ENCODE measurements around the gene ARHGEF38. TPM values are rescaled to one million over a fixed set of nuclear protein-coding genes. Genes with fewer than 3 reads are reported as not detected.
"Not testable (repeated sequence)": the region's sequence is repeated elsewhere in the genome, so short reads cannot be mapped to it uniquely, and the experiment has no call there.

ARHGEF38 gene
- total RNA-seq, 4 donors from 2014 or later, result 0.59 to 3.5 (median 0.98) TPM

DNA sequence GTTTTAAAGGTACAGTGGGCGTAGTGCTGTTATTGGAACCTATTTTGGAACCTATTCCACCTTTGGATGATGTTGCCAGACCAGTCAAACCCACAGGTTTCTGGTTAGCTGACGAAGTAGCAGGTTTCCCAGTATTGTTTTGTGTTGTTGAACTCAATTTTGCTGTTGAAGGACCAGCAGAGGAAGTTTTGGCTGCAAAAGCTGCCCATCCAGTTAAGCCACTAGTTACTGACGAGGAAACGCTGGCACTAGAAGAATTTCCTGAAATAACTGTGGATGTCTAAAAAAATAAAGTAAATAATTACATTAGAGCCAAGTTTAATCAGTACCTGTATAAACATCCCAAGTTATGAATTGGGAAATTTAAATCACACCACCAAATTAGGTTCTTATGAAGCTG lies 130.6 kb downstream of the ARHGEF38 start:
- WGBS, result 52% methylated on average over 4 of the region's 4 CpGs
- no peak for DNase-seq (ENCODE audit: low spot score in 2 of 2)
- no peak overlapping the region for H3K27ac ChIP-seq
- H3K27me3 ChIP-seq, result no peaks in the 10 kb centered on the region
- no peaks in the 10 kb centered on the region for H3K4me1 ChIP-seq
- H3K9me3 ChIP-seq, result no peaks in the 10 kb centered on the region
- no peak overlapping the region for H3K4me3 ChIP-seq
- TF ChIP-seq, protein P1, sequence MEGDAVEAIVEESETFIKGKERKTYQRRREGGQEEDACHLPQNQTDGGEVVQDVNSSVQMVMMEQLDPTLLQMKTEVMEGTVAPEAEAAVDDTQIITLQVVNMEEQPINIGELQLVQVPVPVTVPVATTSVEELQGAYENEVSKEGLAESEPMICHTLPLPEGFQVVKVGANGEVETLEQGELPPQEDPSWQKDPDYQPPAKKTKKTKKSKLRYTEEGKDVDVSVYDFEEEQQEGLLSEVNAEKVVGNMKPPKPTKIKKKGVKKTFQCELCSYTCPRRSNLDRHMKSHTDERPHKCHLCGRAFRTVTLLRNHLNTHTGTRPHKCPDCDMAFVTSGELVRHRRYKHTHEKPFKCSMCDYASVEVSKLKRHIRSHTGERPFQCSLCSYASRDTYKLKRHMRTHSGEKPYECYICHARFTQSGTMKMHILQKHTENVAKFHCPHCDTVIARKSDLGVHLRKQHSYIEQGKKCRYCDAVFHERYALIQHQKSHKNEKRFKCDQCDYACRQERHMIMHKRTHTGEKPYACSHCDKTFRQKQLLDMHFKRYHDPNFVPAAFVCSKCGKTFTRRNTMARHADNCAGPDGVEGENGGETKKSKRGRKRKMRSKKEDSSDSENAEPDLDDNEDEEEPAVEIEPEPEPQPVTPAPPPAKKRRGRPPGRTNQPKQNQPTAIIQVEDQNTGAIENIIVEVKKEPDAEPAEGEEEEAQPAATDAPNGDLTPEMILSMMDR (IDR thresholded peaks at IDR 0.05), result no peak
- no peak for TF ChIP-seq EP300 (IDR thresholded peaks at IDR 0.05)
- peaks cover 32% of the 10 kb centered on the region for H3K36me3 ChIP-seq

DNA sequence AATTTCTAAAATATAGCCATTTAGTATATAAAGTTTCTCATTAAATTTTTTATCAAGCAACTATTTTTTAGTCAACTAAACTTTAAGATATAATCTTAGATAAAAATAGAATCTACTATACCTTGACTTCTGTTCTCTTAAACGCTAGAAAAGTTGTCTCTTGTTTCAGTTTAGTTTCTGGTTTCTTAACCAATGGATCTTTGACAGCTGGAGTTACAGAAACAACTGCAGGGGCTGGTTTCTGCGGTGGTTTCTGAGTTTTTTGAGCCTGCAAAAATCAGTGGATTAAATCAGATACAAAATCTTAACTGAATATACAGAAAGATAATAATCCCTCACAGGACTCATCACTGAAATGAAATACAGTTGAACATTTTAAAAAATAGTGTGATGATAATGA lies 134.2 kb downstream of the ARHGEF38 start:
- H3K36me3 ChIP-seq, result peaks cover 54% of the 10 kb centered on the region

DNA sequence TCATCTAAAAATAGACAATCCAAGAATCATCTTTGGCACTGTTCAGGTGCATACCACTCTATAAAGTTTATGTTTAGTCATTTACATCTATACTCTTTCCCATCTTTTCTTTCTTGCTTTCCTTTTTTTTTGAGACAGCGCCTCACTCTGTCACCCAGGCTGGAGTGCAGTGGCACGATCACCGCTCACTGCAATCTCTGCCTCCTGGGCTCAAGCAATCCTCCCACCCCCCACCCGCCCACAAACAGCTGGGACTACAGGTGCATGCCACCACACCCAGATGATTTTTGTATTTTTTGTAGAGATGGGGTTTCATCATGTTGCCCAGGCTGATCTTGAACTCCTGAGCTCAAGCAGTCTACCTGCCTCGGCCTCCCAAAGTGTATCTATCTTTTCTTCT lies 142.4 kb downstream of the ARHGEF38 start:
- H3K27ac ChIP-seq; DNase-seq (ENCODE audit: low spot score in 2 of 2); H3K4me3 ChIP-seq; H3K27me3 ChIP-seq; H3K4me1 ChIP-seq; H3K9me3 ChIP-seq: not testable (repeated sequence)
- 95% methylated on average over 5 of the region's 5 CpGs for WGBS
- H3K36me3 ChIP-seq, result peaks cover 59% of the 10 kb centered on the region

More for the DNA sequence above, 134.2 kb downstream of the ARHGEF38 start:
- Histone ChIP-seq H3K27ac (no peak overlapping the region), H3K27me3 (no peaks in the 10 kb centered on the region), H3K4me1 (no peaks in the 10 kb centered on the region), H3K4me3 (no peak overlapping the region), H3K9me3 (no peaks in the 10 kb centered on the region)
- DNase-seq (ENCODE audit: low spot score in 2 of 2), result no peak
- WGBS, result 86% methylated on average over 2 of the region's 2 CpGs
- TF ChIP-seq POLR2AphosphoS5 (IDR thresholded peaks at IDR 0.05) (no peak), POLR2A (IDR thresholded peaks at IDR 0.05) (no peak), EP300 (IDR thresholded peaks at IDR 0.05) (no peak)
- TF ChIP-seq, protein P1 (IDR thresholded peaks at IDR 0.05), result no peak

- DNase-seq (ENCODE audit: low spot score in 2 of 2); H3K27me3 ChIP-seq; H3K27ac ChIP-seq; H3K4me3 ChIP-seq; H3K9me3 ChIP-seq; H3K4me1 ChIP-seq: not testable (repeated sequence)
- WGBS, result 95% methylated on average over 8 of the region's 8 CpGs
- peaks cover 54% of the 10 kb centered on the region for H3K36me3 ChIP-seq
These were observed 143.4 kb downstream of the ARHGEF38 start for GRCh38 chr4:105695832-105696231.

DNA sequence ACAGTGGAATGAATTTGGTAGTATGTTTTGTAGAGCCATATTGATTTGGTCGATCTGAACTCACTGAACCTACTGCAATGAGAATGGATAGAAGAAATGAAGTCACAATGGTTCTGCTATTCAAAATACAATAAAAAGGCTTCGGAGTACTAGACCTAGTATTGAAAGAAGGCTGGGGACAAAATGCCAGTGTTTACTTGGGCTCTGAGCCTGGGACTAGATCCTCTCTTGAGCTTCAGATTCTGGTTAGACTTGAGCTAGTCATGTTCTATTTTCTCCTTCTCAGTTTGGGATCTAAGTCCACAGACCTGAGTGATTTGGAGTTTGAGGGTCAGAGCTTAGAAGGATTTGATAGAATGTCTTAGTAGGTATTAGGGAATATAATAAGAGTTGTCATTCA lies 146.2 kb downstream of the ARHGEF38 start:
- no peaks in the 10 kb centered on the region for H3K27me3 ChIP-seq
- TF ChIP-seq, protein P1 (IDR thresholded peaks at IDR 0.05), result no peak
- TF ChIP-seq POLR2AphosphoS5 (IDR thresholded peaks at IDR 0.05), result no peak
- no peak for TF ChIP-seq EP300 (IDR thresholded peaks at IDR 0.05)
- no peak for TF ChIP-seq POLR2A (IDR thresholded peaks at IDR 0.05)
- peaks cover 35% of the 10 kb centered on the region for H3K36me3 ChIP-seq
- no peak for DNase-seq (ENCODE audit: low spot score in 2 of 2)
- 88% methylated on average over 2 of the region's 2 CpGs for WGBS
- no peaks in the 10 kb centered on the region for H3K9me3 ChIP-seq
- no peaks in the 10 kb centered on the region for H3K4me1 ChIP-seq
- no peak overlapping the region for H3K4me3 ChIP-seq
- no peak overlapping the region for H3K27ac ChIP-seq

GRCh38 chr4:105707782-105708180 lies 155.4 kb downstream of the ARHGEF38 start:
- H3K9me3 ChIP-seq, result no peaks in the 10 kb centered on the region
- peak overlapping the region; percentile 77 for H3K4me3 ChIP-seq
- no peaks in the 10 kb centered on the region for H3K27me3 ChIP-seq
- peaks cover 25% of the 10 kb centered on the region for H3K4me1 ChIP-seq
- TF ChIP-seq POLR2AphosphoS5 (IDR thresholded peaks at IDR 0.05), result no peak
- TF ChIP-seq, protein P1 (IDR thresholded peaks at IDR 0.05), result no peak
- TF ChIP-seq POLR2A (IDR thresholded peaks at IDR 0.05), result no peak
- TF ChIP-seq EP300 (IDR thresholded peaks at IDR 0.05), result no peak
- H3K36me3 ChIP-seq, result no peaks in the 10 kb centered on the region
- no peak for DNase-seq (ENCODE audit: low spot score in 2 of 2)
- 24% methylated on average over 7 of the region's 7 CpGs for WGBS
- peak overlapping the region; percentile 68 for H3K27ac ChIP-seq
